ENCODE results near the gene UCK1. TPM values are rescaled to one million over a fixed set of nuclear protein-coding genes. Genes with fewer than 3 reads are reported as not detected.

UCK1 gene
- total and polyA plus RNA-seq, 9 donors: 19.6 to 28.2 (median 25.4) TPM

DNA sequence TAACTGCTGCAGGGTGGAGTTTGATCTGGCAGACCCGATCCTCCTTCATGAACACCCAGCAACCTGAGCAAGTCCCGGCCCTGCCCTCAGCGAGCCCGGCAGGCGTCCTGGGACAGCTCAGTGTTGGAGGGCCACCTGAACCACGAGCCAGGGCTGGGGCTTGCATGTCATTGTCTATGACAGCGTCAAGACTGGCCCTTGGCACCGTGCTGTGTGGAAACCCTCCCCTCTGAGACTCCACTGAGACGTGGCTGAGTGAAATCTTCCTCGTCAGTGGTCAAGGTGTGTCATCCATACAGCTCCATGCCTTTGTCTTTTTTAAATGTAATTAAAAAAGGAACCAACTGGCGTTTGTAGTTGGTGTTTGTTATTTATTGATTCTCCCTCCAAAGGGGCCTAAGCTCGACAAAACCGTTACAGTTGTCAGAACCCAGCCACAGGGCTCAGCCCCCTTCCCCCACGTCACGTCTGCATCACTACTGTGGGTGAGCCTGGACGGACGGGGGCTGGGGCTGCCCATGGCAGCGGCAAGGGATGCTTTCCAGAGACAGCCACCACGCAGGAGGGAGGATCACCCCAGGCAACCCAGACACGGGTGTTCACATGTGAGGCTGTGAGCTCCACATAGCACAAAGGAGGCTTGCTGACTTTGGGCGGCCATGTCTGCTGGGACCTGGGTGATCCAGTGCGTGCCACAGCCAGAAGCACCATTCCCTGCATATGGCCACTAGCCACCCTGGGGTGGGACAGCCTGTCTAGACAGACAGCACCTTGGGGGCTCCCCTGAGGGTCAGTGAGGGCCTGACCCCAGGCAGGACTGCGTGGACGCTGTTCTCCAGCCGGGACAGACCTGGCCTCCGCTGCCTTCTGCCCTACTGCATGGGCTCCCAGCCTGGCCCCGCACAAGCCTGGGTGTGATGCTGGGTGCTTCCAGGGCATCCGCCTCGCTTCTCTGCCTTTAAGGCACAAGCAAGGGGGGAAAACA lies 7.3 kb downstream of the UCK1 start:
- Histone ChIP-seq H3K4me1 (ENCODE audit: control insufficient read depth, insufficient read depth, low read length) (peaks cover 3% of the 10 kb centered on the region), H3K36me3 (ENCODE audit: control insufficient read depth, insufficient read depth, low read length) (peaks cover 90% of the 10 kb centered on the region), H3K27ac (ENCODE audit: low read length) (no peak overlapping the region), H3K4me3 (ENCODE audit: low read length) (no peak overlapping the region), H3K9me3 (replicated peaks; ENCODE audit: control insufficient read depth, low read depth, low read length) (no peaks in the 10 kb centered on the region), H3K27me3 (ENCODE audit: control insufficient read depth, insufficient read depth, low read length) (no peaks in the 10 kb centered on the region)
- WGBS (ENCODE audit: insufficient coverage): 84% methylated on average over 23 of the region's 29 CpGs
- DNase-seq: no peak

DNA sequence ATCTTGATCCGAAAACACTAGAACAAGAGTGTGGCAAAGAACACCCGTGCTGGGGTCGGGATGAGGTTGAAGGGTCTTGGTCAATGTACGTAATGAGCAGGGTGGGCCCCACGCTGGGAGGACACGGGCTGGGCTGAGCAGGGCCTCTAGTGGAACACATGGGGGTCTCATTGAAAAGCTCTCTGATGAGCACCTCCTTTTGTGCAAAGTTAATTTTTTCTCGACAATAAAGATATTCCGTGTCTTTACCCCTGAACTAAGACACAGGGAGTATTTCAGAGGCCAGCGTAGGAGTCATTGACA lies 8.0 kb downstream of the UCK1 start:
- Histone ChIP-seq H3K4me3 (ENCODE audit: low read length) (no peak overlapping the region), H3K36me3 (ENCODE audit: control insufficient read depth, insufficient read depth, low read length) (peaks cover 90% of the 10 kb centered on the region), H3K4me1 (ENCODE audit: control insufficient read depth, insufficient read depth, low read length) (peaks cover 3% of the 10 kb centered on the region), H3K9me3 (replicated peaks; ENCODE audit: control insufficient read depth, low read depth, low read length) (no peaks in the 10 kb centered on the region), H3K27me3 (ENCODE audit: control insufficient read depth, insufficient read depth, low read length) (no peaks in the 10 kb centered on the region), H3K27ac (ENCODE audit: low read length) (no peak overlapping the region)
- WGBS (ENCODE audit: insufficient coverage): 83% methylated on average over 9 of the region's 9 CpGs
- DNase-seq: no peak

DNA sequence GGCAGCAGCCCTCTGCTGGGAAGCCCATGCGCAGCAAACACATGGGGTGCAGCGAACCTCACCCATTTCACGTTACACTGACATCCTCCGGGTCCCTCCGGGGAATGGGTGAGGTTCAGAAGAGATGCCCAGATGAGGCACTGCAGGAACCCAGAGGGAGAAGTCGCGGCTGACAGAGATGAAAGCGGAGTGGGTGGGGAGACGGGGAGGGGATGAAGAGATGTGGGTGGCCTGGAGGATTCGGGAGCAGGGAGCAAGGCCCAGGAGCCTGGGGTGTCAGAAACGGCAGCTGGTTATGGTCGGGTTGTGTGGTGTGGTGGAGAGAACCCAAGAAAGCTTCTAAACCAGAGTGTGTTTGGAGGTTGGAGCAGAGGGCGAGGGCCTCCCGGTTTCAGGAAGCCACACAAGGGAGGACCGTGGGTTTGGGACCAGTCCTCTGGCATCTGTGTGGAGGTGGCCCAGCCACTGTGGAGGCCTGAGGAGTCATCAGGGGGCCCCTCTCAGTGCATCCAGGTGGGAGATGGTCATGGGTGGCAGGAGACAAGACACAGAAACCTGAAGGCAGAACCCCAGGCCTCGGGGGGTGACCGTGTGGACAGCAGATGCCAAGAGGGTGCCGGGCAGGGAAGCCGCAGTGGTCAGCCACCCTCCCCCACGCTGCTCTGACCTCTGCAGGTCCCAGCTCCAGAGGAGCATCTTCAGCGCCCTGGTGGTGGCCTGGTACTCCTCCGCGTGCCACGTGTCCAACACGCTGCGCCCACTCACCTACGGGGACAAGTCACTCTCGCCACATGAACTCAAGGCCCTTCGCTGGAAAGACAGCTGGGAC lies 8.6 kb downstream of the UCK1 start:
- H3K4me3 ChIP-seq (ENCODE audit: low read length): no peak overlapping the region
- 86% methylated on average over 29 of the region's 29 CpGs for WGBS (ENCODE audit: insufficient coverage)
- H3K36me3 ChIP-seq (ENCODE audit: control insufficient read depth, insufficient read depth, low read length): peaks cover 91% of the 10 kb centered on the region

DNA sequence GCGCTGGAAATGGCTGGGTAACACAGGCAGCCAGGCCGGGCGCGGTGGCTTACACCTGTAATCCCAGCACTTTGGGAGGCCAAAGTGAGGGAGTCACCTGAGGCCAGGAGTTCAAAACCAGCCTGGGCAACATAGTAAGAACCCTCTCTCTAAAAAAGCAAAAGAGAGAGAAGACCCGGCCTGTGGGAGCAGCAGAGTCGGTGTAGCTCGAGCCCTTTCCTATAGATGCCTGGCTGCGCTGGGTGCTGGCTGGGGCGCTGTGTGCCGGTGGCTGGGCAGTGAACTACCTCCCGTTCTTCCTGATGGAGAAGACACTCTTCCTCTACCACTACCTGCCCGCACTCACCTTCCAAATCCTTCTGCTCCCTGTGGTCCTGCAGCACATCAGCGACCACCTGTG lies 9.2 kb downstream of the UCK1 start:
- Histone ChIP-seq H3K27me3 (ENCODE audit: control insufficient read depth, insufficient read depth, low read length) (no peaks in the 10 kb centered on the region), H3K4me1 (ENCODE audit: control insufficient read depth, insufficient read depth, low read length) (peaks cover 3% of the 10 kb centered on the region), H3K9me3 (replicated peaks; ENCODE audit: control insufficient read depth, low read depth, low read length) (no peaks in the 10 kb centered on the region), H3K36me3 (ENCODE audit: control insufficient read depth, insufficient read depth, low read length) (peaks cover 93% of the 10 kb centered on the region), H3K27ac (ENCODE audit: low read length) (no peak overlapping the region), H3K4me3 (ENCODE audit: low read length) (no peak overlapping the region)
- no peak for DNase-seq
- 96% methylated on average over 9 of the region's 13 CpGs for WGBS (ENCODE audit: insufficient coverage)

More for the DNA sequence above, 8.6 kb downstream of the UCK1 start:
- peaks cover 3% of the 10 kb centered on the region for H3K4me1 ChIP-seq (ENCODE audit: control insufficient read depth, insufficient read depth, low read length)
- no peak for DNase-seq
- no peaks in the 10 kb centered on the region for H3K9me3 ChIP-seq (replicated peaks; ENCODE audit: control insufficient read depth, low read depth, low read length)
- no peak overlapping the region for H3K27ac ChIP-seq (ENCODE audit: low read length)
- no peaks in the 10 kb centered on the region for H3K27me3 ChIP-seq (ENCODE audit: control insufficient read depth, insufficient read depth, low read length)

DNA sequence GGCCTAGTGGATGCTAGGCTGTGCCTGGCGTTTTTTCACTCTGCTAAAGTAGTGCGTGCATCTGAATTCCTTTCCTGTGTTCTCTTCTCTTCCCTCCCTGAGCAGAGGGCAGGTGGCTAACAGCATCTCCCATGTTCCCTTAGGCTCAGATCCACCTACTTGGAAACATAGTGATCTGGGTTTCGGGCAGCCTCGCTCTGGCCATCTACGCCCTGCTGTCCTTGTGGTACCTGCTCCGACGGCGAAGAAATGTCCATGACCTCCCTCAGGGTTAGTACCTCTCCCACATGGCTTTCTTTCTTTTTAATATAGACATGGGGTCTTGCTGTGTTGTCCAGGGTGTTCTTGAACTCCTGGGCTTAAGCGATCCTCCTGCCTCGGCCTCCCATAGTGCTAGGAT lies 9.9 kb downstream of the UCK1 start:
- Histone ChIP-seq H3K4me1 (ENCODE audit: control insufficient read depth, insufficient read depth, low read length) (peaks cover 3% of the 10 kb centered on the region), H3K9me3 (replicated peaks; ENCODE audit: control insufficient read depth, low read depth, low read length) (no peaks in the 10 kb centered on the region), H3K36me3 (ENCODE audit: control insufficient read depth, insufficient read depth, low read length) (peaks cover 95% of the 10 kb centered on the region), H3K27ac (ENCODE audit: low read length) (no peak overlapping the region), H3K4me3 (ENCODE audit: low read length) (no peak overlapping the region), H3K27me3 (ENCODE audit: control insufficient read depth, insufficient read depth, low read length) (no peaks in the 10 kb centered on the region)
- 94% methylated on average over 3 of the region's 10 CpGs for WGBS (ENCODE audit: insufficient coverage)
- DNase-seq: no peak

DNA sequence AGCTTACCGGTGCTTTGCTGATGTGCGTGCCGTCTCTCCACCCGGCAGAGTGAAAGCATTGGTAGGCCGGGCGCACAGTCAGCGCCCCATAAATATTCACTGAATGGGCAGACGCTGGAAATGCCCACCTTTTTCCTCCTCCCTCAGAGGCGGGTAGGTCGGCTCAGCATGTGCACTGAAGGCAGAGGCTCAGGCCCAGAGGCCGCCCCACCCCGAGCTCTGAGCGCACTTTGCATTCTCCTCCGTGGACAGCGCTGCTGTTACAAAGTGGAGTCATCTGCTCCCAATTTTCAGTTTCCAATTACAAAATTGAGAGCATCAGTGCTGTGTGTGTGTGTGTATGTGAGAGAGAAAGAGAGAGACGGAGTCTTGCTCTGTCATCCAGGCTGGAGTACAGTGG lies 10.6 kb downstream of the UCK1 start:
- Histone ChIP-seq H3K4me1 (ENCODE audit: control insufficient read depth, insufficient read depth, low read length) (peaks cover under 1% of the 10 kb centered on the region), H3K36me3 (ENCODE audit: control insufficient read depth, insufficient read depth, low read length) (peaks cover 97% of the 10 kb centered on the region), H3K27me3 (ENCODE audit: control insufficient read depth, insufficient read depth, low read length) (no peaks in the 10 kb centered on the region), H3K27ac (ENCODE audit: low read length) (no peak overlapping the region), H3K4me3 (ENCODE audit: low read length) (no peak overlapping the region), H3K9me3 (replicated peaks; ENCODE audit: control insufficient read depth, low read depth, low read length) (no peaks in the 10 kb centered on the region)
- DNase-seq: no peak
- 90% methylated on average over 6 of the region's 16 CpGs for WGBS (ENCODE audit: insufficient coverage)

DNA sequence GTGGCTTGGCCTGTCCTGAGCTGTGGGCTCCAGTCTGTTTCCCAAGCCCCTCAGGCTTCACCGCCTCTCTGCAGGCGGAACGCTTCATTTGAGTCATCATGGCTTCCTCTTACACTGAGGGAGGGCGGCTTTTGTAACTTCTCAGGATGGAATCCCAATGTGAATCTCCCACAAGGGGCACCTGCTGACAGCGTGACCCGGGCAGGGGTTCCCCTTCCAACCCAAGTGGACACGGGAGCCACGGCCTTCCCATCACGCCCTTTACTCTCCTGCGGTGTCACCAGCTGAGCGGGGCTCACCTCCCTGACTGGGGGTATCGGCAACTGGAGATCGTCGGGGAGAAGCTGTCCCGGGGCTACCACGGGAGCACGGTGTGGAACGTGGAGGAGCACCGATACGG lies 12.5 kb downstream of the UCK1 start:
- no peaks in the 10 kb centered on the region for H3K27me3 ChIP-seq (ENCODE audit: control insufficient read depth, insufficient read depth, low read length)
- peaks cover 97% of the 10 kb centered on the region for H3K36me3 ChIP-seq (ENCODE audit: control insufficient read depth, insufficient read depth, low read length)
- H3K4me1 ChIP-seq (ENCODE audit: control insufficient read depth, insufficient read depth, low read length): no peaks in the 10 kb centered on the region
- H3K4me3 ChIP-seq (ENCODE audit: low read length): no peak overlapping the region
- H3K27ac ChIP-seq (ENCODE audit: low read length): no peak overlapping the region
- DNase-seq: no peak
- 92% methylated on average over 17 of the region's 20 CpGs for WGBS (ENCODE audit: insufficient coverage)
- H3K9me3 ChIP-seq (replicated peaks; ENCODE audit: control insufficient read depth, low read depth, low read length): no peaks in the 10 kb centered on the region

DNA sequence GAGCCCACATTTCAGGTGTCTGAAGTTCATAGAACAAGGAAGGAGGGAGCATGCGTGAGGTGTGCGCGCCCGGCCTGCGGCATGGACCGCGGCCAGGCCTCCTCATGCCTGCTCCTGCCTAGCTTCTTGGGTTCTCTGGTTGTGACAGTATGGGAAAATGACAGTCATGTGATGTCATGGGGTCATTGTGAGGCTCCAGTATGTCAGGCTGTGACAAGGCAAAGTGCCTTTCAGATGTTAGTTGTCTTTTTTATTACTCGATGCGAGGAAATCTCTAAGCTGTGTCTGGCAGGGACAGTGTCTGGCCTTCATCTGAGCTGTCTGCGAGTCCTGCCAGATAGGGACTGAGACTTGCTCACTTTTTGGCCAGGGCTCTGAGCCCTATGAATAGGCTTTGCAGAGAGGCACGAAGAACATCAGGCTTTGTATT lies 13.3 kb downstream of the UCK1 start:
- Histone ChIP-seq H3K36me3 (ENCODE audit: control insufficient read depth, insufficient read depth, low read length) (peaks cover 97% of the 10 kb centered on the region), H3K4me1 (ENCODE audit: control insufficient read depth, insufficient read depth, low read length) (no peaks in the 10 kb centered on the region), H3K9me3 (replicated peaks; ENCODE audit: control insufficient read depth, low read depth, low read length) (no peaks in the 10 kb centered on the region), H3K27me3 (ENCODE audit: control insufficient read depth, insufficient read depth, low read length) (no peaks in the 10 kb centered on the region), H3K27ac (ENCODE audit: low read length) (no peak overlapping the region), H3K4me3 (ENCODE audit: low read length) (no peak overlapping the region)
- DNase-seq: no peak
- 82% methylated on average over 6 of the region's 11 CpGs for WGBS (ENCODE audit: insufficient coverage)

DNA sequence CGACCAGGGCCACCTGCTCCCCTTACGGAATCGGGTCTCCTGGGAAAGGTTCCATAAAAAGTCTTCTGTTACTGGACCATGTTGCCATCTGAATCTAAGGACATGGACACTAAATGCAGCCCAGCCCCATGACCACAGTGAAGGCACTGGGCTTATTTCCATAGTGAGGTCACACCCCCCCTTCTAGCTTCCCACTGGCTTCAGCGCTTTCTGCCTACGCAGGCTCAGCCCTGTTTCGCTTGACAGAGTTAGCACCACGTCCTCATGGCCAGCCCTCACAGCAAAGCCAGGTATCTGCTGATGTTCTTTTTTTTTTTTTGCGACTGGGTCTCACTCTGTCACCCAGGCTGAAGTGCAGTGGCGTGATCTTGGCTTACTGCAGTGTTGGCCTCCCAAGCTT lies 14.1 kb downstream of the UCK1 start:
- no peaks in the 10 kb centered on the region for H3K9me3 ChIP-seq (replicated peaks; ENCODE audit: control insufficient read depth, low read depth, low read length)
- no peak overlapping the region for H3K27ac ChIP-seq (ENCODE audit: low read length)
- H3K36me3 ChIP-seq (ENCODE audit: control insufficient read depth, insufficient read depth, low read length): peaks cover 93% of the 10 kb centered on the region
- WGBS (ENCODE audit: insufficient coverage): 89% methylated on average over 7 of the region's 9 CpGs
- no peaks in the 10 kb centered on the region for H3K27me3 ChIP-seq (ENCODE audit: control insufficient read depth, insufficient read depth, low read length)
- DNase-seq: no peak
- H3K4me1 ChIP-seq (ENCODE audit: control insufficient read depth, insufficient read depth, low read length): no peaks in the 10 kb centered on the region
- H3K4me3 ChIP-seq (ENCODE audit: low read length): no peak overlapping the region

DNA sequence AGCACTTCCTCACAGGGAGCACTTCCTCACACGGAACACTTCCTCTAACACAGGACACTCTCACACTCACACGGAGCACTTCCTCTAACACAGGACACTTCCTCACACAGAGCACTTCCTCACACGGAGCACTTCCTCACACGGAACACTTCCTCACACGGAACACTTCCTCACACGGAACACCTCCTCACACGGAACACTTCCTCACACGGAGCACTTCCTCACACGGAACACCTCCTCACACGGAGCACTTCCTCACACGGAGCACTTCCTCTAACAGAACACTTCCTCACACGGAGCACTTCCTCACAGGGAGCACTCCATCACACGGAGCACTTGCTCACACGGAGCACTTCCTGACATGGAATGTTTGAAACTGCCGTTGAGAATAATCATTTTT lies 15.0 kb downstream of the UCK1 start:
- Histone ChIP-seq H3K36me3 (ENCODE audit: control insufficient read depth, insufficient read depth, low read length) (peaks cover 93% of the 10 kb centered on the region), H3K27me3 (ENCODE audit: control insufficient read depth, insufficient read depth, low read length) (no peaks in the 10 kb centered on the region), H3K9me3 (replicated peaks; ENCODE audit: control insufficient read depth, low read depth, low read length) (no peaks in the 10 kb centered on the region), H3K4me3 (ENCODE audit: low read length) (no peak overlapping the region), H3K27ac (ENCODE audit: low read length) (no peak overlapping the region), H3K4me1 (ENCODE audit: control insufficient read depth, insufficient read depth, low read length) (no peaks in the 10 kb centered on the region)
- no peak for DNase-seq
- WGBS (ENCODE audit: insufficient coverage): 94% methylated on average over 8 of the region's 15 CpGs
